Right atrium auricular region (tissue), 2 donors: ENCODE results near the gene CALN1. TPM values are rescaled to one million over a fixed set of nuclear protein-coding genes. Genes with fewer than 3 reads are reported as not detected.

Experiments used
- DNase-seq: peaks from one replicate; pipeline ENCODE4 v3.0.0-alpha.2; 2019; ENCODE audit warnings: low spot score
- H3K27ac ChIP-seq, 2 donors: fragments of 200-600 bp; sonication (generic); 1 replicate in 1 of 2; 2 replicates in 1 of 2; pipeline ENCODE4 v1.5.1; 2016 to 2019
- H3K27me3 ChIP-seq, 2 donors: fragments of 200-600 bp; sonication (generic); one replicate each; pipeline versions ENCODE4 v1.5.1 to v1.6.0; 2017 to 2019
- H3K36me3 ChIP-seq: fragments of 200-600 bp; sonication (generic); one replicate; pipeline ENCODE4 v1.5.1; 2016
- H3K4me1 ChIP-seq, 2 donors: fragments of 200-600 bp; sonication (generic); one replicate each; pipeline versions ENCODE4 v1.5.1 to v1.6.0; 2017 to 2019
- H3K4me3 ChIP-seq, 2 donors: fragments of 200-600 bp; sonication (generic); 1 replicate in 1 of 2; 2 replicates in 1 of 2; pipeline ENCODE4 v1.5.1; 2017 to 2019; ENCODE audit warnings: mild to moderate bottlenecking in 1 of 2, moderate library complexity in 1 of 2
- H3K9me3 ChIP-seq, 2 donors: fragments of 200-600 bp; sonication (generic); one replicate each; pipeline ENCODE4 v1.5.1; 2019
- CTCF ChIP-seq, 2 donors: fragments of 200-600 bp; sonication (generic); IDR thresholded peaks; one replicate each; pipeline ENCODE4 v1.5.1; 2019; ENCODE audit warnings: antibody characterized with exemption in 2 of 2
- total RNA-seq, 2 donors: library from RNA; depleted of rRNA; stranded (reverse); fragments of >200 nt; gene quantifications; one replicate each; pipeline ENCODE4 v1.1.0, GENCODE V29; 2016

CALN1 gene
- total RNA-seq, 2 donors from 2014 or later = not detected

GRCh38 chr7:72015136-72015535 is 397.0 kb downstream of the CALN1 start:
- no peak for TF ChIP-seq CTCF (IDR thresholded peaks at IDR 0.05)
- H3K9me3 ChIP-seq = peaks cover 0 to 9% of the 10 kb centered on the region in 2 donors
- H3K27ac ChIP-seq = no peak overlapping the region
- H3K4me1 ChIP-seq = no peaks in the 10 kb centered on the region
- no peaks in the 10 kb centered on the region for H3K36me3 ChIP-seq
- DNase-seq = peak; percentile 7
- H3K4me3 ChIP-seq = no peak overlapping the region
- no peaks in the 10 kb centered on the region for H3K27me3 ChIP-seq

- DNase-seq = peak; percentile 28
- Histone ChIP-seq H3K9me3 (no peaks in the 10 kb centered on the region), H3K4me1 (no peaks in the 10 kb centered on the region), H3K27me3 (no peaks in the 10 kb centered on the region), H3K36me3 (no peaks in the 10 kb centered on the region), H3K4me3 (no peak overlapping the region), H3K27ac (no peak overlapping the region)
- no peak for TF ChIP-seq CTCF (IDR thresholded peaks at IDR 0.05)
Observed at GRCh38 chr7:72007018-72007417, 405.1 kb downstream of the CALN1 start.

- peak; percentile 23 for DNase-seq
- H3K36me3 ChIP-seq = no peaks in the 10 kb centered on the region
- no peak overlapping the region for H3K4me3 ChIP-seq
- TF ChIP-seq CTCF (IDR thresholded peaks at IDR 0.05) = no peak
- no peak overlapping the region for H3K27ac ChIP-seq
- H3K9me3 ChIP-seq = no peaks in the 10 kb centered on the region
- no peaks in the 10 kb centered on the region for H3K4me1 ChIP-seq
- no peaks in the 10 kb centered on the region for H3K27me3 ChIP-seq
Observed at GRCh38 chr7:72003236-72003635, 408.9 kb downstream of the CALN1 start.

GRCh38 chr7:71996141-71996540 is 416.0 kb downstream of the CALN1 start:
- no peak for DNase-seq
- H3K9me3 ChIP-seq = no peaks in the 10 kb centered on the region
- TF ChIP-seq CTCF (IDR thresholded peaks at IDR 0.05) = no peak
- H3K27ac ChIP-seq = no peak overlapping the region
- H3K4me3 ChIP-seq = no peak overlapping the region
- no peaks in the 10 kb centered on the region for H3K27me3 ChIP-seq
- no peaks in the 10 kb centered on the region for H3K36me3 ChIP-seq
- H3K4me1 ChIP-seq = no peaks in the 10 kb centered on the region

GRCh38 chr7:71995111-71995510 is 417.0 kb downstream of the CALN1 start:
- H3K4me3 ChIP-seq = no peak overlapping the region
- H3K4me1 ChIP-seq = no peaks in the 10 kb centered on the region
- no peaks in the 10 kb centered on the region for H3K9me3 ChIP-seq
- no peaks in the 10 kb centered on the region for H3K27me3 ChIP-seq
- peak; percentile 21 for DNase-seq
- H3K36me3 ChIP-seq = no peaks in the 10 kb centered on the region
- TF ChIP-seq CTCF (IDR thresholded peaks at IDR 0.05) = no peak
- no peak overlapping the region for H3K27ac ChIP-seq

GRCh38 chr7:71991586-71991985 is 420.6 kb downstream of the CALN1 start:
- H3K27me3 ChIP-seq = no peaks in the 10 kb centered on the region
- no peak for DNase-seq
- TF ChIP-seq CTCF (IDR thresholded peaks at IDR 0.05) = no peak

More at GRCh38 chr7:71991586-71991985, 420.6 kb downstream of the CALN1 start:
- no peaks in the 10 kb centered on the region for H3K36me3 ChIP-seq
- H3K4me1 ChIP-seq = no peaks in the 10 kb centered on the region
- no peak overlapping the region for H3K27ac ChIP-seq
- no peaks in the 10 kb centered on the region for H3K9me3 ChIP-seq
- no peak overlapping the region for H3K4me3 ChIP-seq
